Measurements from ENCODE around the gene ADGRV1.
"Not testable (repeated sequence)": the region's sequence is repeated elsewhere in the genome, so short reads cannot be mapped to it uniquely, and the experiment has no call there.

ADGRV1 gene

GRCh38 chr5:90654215-90654614 is 95.6 kb downstream of the ADGRV1 start:
- DNase-seq, result no peak

DNA sequence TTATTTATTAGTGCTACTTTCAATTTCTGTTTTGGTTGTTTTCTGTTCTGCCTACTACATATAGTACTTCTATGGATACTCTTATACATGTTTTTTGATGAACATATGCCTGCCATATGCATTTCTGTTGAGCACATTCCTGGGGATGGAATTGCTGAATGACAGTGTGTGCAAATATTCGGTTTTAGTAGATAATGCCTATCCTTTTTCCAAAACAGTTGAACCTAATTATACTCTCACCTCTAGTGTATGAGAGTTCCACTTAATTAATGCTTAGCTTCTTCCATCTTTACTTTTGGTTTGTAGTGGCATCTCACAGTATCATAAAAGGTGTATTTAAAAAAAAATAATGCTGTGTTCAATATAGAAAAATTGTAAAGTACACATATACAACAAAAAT is 96.8 kb downstream of the ADGRV1 start:
- no peak for DNase-seq

- no peak for DNase-seq
Measured at GRCh38 chr5:90657030-90657429, 98.4 kb downstream of the ADGRV1 start.

DNA sequence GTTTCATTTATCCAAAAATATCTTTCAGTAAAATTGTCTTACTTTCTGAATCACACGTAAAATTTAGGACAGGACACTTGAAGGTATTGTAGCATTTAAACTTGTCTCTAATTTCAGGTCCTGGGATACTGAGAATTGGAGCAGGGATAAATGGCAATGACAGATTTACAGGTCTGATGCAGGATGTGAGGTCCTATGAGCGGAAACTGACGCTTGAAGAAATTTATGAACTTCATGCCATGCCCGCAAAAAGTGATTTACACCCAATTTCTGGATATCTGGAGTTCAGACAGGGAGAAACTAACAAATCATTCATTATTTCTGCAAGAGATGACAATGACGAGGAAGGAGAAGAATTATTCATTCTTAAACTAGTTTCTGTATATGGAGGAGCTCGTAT is 99.2 kb downstream of the ADGRV1 start:
- no peak for DNase-seq

- DNase-seq, result no peak
Measured at GRCh38 chr5:90658620-90659019, 100.0 kb downstream of the ADGRV1 start.

DNA sequence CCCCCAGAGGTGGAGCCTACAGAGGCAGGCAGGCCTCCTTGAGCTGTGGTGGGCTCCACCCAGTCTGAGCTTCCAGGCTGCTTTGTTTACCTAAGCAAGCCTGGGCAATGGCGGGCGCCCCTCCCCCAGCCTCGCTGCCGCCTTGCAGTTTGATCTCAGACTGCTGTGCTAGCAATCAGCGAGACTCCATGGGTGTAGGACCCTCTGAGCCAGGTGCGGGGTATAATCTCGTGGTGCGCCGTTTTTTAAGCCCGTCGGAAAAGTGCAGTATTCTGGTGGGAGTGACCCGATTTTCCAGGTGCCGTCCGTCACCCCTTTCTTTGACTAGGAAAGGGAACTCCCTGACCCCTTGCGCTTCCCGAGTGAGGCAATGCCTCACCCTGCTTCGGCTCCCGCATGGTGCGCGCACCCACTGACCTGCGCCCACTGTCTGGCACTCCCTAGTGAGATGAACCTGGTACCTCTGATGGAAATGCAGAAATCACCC is 109.5 kb downstream of the ADGRV1 start:
- not testable (repeated sequence) for DNase-seq

DNA sequence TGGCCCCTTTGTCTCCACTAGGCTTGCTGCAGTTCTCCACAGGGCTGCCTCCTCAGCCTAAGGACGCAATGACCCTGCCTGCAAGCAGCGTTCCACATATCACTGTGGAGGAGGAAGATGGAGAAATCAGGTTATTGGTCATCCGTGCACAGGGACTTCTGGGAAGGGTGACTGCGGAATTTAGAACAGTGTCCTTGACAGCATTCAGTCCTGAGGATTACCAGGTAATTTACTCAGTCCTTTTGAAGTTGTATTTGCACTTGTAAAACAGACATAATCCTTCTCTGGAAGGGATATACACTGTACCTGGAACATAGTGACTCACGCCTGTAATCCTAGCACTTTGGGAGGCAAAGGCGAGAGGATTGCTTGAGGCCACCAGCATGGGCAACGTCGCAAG is 116.6 kb downstream of the ADGRV1 start:
- DNase-seq, result no peak

- no peak for DNase-seq
Measured at GRCh38 chr5:90680921-90681563, 122.4 kb downstream of the ADGRV1 start.

DNA sequence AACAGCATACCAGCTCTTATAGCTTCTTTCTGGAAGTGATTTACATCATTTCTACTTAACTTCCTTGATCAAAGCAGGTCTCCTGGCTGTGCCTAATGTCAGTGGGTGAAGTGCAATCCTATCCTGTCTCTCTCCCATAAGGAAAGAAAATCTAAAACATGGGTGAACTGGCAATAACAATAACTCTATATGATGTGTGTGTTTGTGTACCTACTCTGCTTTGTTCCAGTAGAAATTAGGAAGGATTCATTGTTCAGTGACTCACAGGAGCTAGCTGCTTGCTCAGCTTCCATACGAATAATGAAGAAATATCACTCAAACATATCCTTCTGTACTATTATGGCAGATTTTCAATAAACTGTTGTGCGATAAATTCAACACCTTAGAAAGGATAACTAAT is 123.7 kb downstream of the ADGRV1 start:
- no peak for DNase-seq

GRCh38 chr5:90685425-90686022 is 126.9 kb downstream of the ADGRV1 start:
- no peak for DNase-seq

DNA sequence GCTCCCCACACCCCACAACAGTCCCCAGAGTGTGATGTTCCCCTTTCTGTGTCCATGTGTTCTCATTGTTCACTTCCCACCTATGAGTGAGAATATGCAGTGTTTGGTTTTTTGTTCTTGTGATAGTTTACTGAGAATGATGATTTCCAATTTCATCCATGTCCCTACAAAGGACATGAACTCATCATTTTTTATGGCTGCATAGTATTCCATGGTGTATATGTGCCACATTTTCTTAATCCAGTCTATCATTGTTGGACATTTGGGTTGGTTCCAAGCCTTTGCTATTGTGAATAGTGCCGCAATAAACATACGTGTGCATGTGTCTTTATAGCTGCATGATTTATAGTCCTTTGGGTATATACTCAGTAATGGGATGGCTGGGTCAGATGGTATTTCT is 127.8 kb downstream of the ADGRV1 start:
- not testable (repeated sequence) for DNase-seq

DNA sequence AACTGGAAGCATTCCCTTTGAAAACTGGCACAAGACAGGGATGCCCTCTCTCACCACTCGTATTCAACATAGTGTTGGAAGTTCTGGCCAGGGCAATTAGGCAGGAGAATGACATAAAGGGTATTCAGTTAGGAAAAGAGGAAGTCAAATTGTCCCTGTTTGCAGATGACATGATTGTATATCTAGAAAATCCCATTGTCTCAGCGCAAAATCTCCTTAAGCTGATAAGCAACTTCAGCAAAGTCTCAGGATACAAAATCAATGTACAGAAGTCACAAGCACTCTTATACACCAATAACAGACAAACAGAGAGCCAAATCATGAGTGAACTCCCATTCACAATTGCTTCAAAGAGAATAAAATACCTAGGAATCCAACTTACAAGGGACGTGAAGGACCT is 128.9 kb downstream of the ADGRV1 start:
- DNase-seq, result not testable (repeated sequence)

- DNase-seq, result no peak
Measured at GRCh38 chr5:90689064-90689463, 130.5 kb downstream of the ADGRV1 start.

DNA sequence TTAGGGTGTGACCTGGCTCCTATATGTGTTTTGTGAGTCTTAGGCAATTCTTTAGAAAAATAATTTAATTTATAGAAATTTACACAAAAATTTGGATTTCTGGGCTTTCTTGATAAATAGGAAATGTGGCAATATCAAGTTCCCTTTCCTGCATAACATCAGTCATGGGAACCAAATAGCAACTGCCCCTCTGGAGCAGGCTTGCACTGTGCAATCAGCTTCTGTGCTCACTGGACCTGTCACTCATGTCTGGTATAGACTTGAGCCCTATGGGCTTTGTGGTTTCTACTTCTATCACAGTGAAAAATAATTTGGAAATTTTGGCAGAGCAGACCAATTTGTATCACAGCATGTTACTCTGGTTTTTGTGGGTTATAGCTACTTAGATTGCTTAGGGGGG is 131.7 kb downstream of the ADGRV1 start:
- DNase-seq, result no peak

- no peak for DNase-seq
Measured at GRCh38 chr5:90691533-90691932, 132.9 kb downstream of the ADGRV1 start.

GRCh38 chr5:90696153-90696552 is 137.6 kb downstream of the ADGRV1 start:
- no peak for DNase-seq

- no peak for DNase-seq
Measured at GRCh38 chr5:90700299-90700698, 141.7 kb downstream of the ADGRV1 start.

GRCh38 chr5:90703932-90704331 is 145.3 kb downstream of the ADGRV1 start:
- DNase-seq, result no peak

GRCh38 chr5:90707698-90708097 is 149.1 kb downstream of the ADGRV1 start:
- DNase-seq, result no peak

DNA sequence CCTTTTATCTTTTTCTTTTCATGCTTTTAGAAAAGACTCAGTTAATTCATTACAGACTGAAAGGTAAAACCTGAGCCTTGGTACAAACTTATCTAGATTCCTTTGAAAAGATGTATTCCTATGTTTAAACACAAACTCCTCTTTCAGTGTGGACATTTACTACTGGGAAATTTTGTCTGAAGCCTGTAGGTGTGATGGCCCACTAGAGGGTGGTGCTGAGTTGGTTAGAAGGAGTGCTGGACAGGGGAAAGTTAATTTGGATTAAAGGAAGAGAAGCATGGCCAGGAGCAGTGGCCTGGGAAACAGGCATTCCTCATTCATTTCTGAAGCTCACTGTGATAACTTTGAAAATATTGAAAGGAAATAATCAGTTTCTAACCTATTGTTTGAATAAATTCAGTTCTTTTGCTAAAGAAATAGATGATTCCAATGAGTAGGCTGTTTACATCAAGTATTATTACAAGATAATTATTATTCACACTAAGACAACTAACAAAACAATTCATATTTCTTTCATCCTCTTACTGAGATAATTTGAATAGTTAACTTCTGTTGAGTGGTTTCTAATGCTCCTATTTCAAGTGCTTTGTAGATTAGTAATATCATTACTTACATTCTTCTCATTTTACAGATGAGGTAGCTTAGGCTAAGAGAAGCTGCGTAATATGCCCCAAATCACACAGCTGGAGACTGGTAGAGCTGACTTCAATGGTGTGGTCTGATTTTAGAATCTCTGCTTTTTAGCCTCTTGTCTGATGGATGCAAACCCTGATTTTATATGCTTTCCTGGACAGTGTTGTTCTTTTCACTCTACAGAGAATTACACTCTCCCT is 150.9 kb downstream of the ADGRV1 start:
- peak; percentile 12 to 45 for DNase-seq

GRCh38 chr5:90718387-90718786 is 159.8 kb downstream of the ADGRV1 start:
- DNase-seq, result no peak

GRCh38 chr5:90739567-90739966 is 181.0 kb downstream of the ADGRV1 start:
- no peak for DNase-seq

- DNase-seq, result no peak
Measured at GRCh38 chr5:90740244-90740799, 181.7 kb downstream of the ADGRV1 start.
